Measurements from ENCODE around the gene SLC25A5. TPM values are rescaled to one million over a fixed set of nuclear protein-coding genes. Genes with fewer than 3 reads are reported as not detected.
A peak's percentile ranks its signal among the peaks of the same experiment; 100 is the strongest.

Gene SLC25A5
- total and polyA plus RNA-seq, 4 donors = 169 to 430 (median 299) TPM

DNA sequence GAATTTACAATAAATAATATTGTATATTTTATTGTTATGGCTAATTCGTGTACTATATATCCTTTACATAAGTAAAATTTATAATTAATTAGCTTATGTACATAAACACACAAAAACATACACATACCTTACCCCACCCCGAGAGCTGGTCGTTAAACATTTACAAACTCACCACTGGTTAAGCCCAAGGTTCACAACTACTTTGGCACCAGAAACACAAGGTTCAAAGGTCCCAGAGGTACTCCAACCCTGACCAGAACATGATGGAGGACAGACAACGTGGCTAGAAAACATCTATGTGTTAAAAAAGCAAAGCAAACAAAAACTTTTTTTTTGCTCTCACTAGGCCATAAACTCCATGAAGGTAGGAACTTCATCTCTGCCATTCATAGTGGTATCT lies 37.7 kb downstream of the SLC25A5 start:
- H3K27me3 ChIP-seq (ENCODE audit: control insufficient read depth in 3 of 3, insufficient read depth in 3 of 3, low read length in 2 of 3) = no peaks in the 10 kb centered on the region
- TF ChIP-seq, protein P1, sequence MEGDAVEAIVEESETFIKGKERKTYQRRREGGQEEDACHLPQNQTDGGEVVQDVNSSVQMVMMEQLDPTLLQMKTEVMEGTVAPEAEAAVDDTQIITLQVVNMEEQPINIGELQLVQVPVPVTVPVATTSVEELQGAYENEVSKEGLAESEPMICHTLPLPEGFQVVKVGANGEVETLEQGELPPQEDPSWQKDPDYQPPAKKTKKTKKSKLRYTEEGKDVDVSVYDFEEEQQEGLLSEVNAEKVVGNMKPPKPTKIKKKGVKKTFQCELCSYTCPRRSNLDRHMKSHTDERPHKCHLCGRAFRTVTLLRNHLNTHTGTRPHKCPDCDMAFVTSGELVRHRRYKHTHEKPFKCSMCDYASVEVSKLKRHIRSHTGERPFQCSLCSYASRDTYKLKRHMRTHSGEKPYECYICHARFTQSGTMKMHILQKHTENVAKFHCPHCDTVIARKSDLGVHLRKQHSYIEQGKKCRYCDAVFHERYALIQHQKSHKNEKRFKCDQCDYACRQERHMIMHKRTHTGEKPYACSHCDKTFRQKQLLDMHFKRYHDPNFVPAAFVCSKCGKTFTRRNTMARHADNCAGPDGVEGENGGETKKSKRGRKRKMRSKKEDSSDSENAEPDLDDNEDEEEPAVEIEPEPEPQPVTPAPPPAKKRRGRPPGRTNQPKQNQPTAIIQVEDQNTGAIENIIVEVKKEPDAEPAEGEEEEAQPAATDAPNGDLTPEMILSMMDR (IDR thresholded peaks at IDR 0.05; ENCODE audit: control extremely low read depth, extremely low read depth) = no peak
- no peak for DNase-seq
- H3K9me3 ChIP-seq (ENCODE audit: control insufficient read depth in 4 of 4, insufficient read depth in 3 of 4, low read length in 3 of 4) = no peaks in the 10 kb centered on the region
- WGBS, 2 donors = 70 to 84% methylated on average over 4 of the region's 4 CpGs
- no peaks in the 10 kb centered on the region for H3K36me3 ChIP-seq (ENCODE audit: control insufficient read depth in 4 of 4, insufficient read depth in 4 of 4, low read length in 4 of 4)
- peaks cover 0 to 5% (median 0%) of the 10 kb centered on the region in 5 donors for H3K4me1 ChIP-seq (ENCODE audit: control insufficient read depth in 5 of 5, insufficient read depth in 5 of 5, low read length in 5 of 5)
- no peak for ATAC-seq (ENCODE audit: insufficient read depth, low FRiP score)
- H3K4me3 ChIP-seq = no peak overlapping the region
- H3K9ac ChIP-seq (ENCODE audit: insufficient read depth in 1 of 2, low read length in 2 of 2) = no peak overlapping the region
- no peak overlapping the region for H3K27ac ChIP-seq (ENCODE audit: low read depth in 1 of 2, low read length in 1 of 2)

DNA sequence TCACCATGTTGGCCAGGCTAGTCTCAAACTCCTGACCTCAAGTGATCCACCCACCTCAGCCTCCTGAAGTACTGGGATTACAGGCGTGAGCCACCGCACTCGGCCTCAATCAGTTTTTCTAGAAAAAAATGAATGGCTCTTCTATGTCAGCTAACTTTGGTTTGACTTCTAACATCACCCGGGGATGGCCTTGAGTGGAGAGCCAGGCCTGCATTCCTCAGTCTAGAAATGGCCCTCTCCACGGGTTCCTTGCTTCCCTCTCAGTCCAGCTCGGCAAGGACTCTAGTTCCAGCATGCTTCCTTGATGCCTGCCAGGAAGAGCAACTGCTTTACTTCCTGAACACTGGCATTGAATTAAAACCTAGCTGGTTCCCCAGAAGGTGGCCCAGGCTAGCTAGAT lies 39.0 kb downstream of the SLC25A5 start:
- Histone ChIP-seq H3K9ac (ENCODE audit: insufficient read depth in 1 of 2, low read length in 2 of 2) (no peak overlapping the region), H3K9me3 (ENCODE audit: control insufficient read depth in 4 of 4, insufficient read depth in 3 of 4, low read length in 3 of 4) (no peaks in the 10 kb centered on the region), H3K27me3 (ENCODE audit: control insufficient read depth in 3 of 3, insufficient read depth in 3 of 3, low read length in 2 of 3) (no peaks in the 10 kb centered on the region), H3K4me3 (no peak overlapping the region), H3K27ac (ENCODE audit: low read depth in 1 of 2, low read length in 1 of 2) (peak overlapping the region in 1 of 2 donors; percentile 6), H3K36me3 (ENCODE audit: control insufficient read depth in 4 of 4, insufficient read depth in 4 of 4, low read length in 4 of 4) (no peaks in the 10 kb centered on the region), H3K4me1 (ENCODE audit: control insufficient read depth in 5 of 5, insufficient read depth in 5 of 5, low read length in 5 of 5) (peaks cover 0 to 1% (median 0%) of the 10 kb centered on the region in 5 donors)
- WGBS, 2 donors = 69 to 83% methylated on average over 6 of the region's 6 CpGs
- TF ChIP-seq, protein P1 (IDR thresholded peaks at IDR 0.05; ENCODE audit: control extremely low read depth, extremely low read depth) = no peak
- ATAC-seq (ENCODE audit: insufficient read depth, low FRiP score) = no peak
- DNase-seq = no peak

DNA sequence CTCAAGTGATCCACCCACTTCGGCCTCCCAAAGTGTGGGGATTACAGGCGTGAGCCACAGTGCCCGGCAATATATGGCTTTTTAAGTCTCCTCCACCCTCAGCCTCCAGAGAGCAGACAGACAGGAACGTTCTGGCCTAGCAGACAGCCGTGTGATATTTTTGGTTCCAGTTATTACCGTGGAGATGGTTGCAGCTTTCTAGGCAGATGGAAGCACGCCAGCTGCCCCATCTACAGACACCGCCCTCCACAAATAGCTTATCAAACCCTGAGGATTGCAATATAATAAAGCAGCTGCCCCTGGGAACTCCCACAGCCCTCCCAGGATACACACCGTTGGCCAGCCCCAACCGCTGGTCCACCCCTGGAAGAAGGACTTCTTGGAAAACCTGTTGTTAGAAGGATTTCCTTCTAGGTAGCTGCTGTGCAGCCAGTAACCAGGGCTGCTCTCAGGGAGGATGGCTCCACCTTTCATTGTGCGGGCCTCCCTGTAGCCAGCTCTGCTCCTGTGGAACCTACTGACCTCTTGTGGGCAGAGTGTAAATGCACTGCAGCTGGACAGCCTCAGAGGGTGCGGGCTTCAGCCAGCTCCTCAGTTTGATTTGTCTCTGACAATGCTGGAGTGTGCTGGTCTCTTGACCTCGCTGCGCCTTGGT lies 44.0 kb downstream of the SLC25A5 start:
- WGBS, 2 donors = 49 to 54% methylated on average over 14 of the region's 14 CpGs
- Histone ChIP-seq H3K36me3 (ENCODE audit: control insufficient read depth in 4 of 4, insufficient read depth in 4 of 4, low read length in 4 of 4) (no peaks in the 10 kb centered on the region), H3K27me3 (ENCODE audit: control insufficient read depth in 3 of 3, insufficient read depth in 3 of 3, low read length in 2 of 3) (no peaks in the 10 kb centered on the region), H3K9me3 (ENCODE audit: control insufficient read depth in 4 of 4, insufficient read depth in 3 of 4, low read length in 3 of 4) (no peaks in the 10 kb centered on the region), H3K4me1 (ENCODE audit: control insufficient read depth in 5 of 5, insufficient read depth in 5 of 5, low read length in 5 of 5) (no peaks in the 10 kb centered on the region), H3K9ac (ENCODE audit: insufficient read depth in 1 of 2, low read length in 2 of 2) (no peak overlapping the region), H3K4me3 (no peak overlapping the region), H3K27ac (ENCODE audit: low read depth in 1 of 2, low read length in 1 of 2) (no peak overlapping the region)
- DNase-seq (peak; percentile 49 to 61 (median 57)), ATAC-seq (ENCODE audit: insufficient read depth, low FRiP score) (peak; percentile 85)
- TF ChIP-seq, protein P1 (IDR thresholded peaks at IDR 0.05; ENCODE audit: control extremely low read depth, extremely low read depth) = peak; percentile 28

All from lung (tissue), 12 donors.